GM23338 (cell line): ENCODE data around the gene SLC2A1. TPM values are rescaled to one million over a fixed set of nuclear protein-coding genes. Genes with fewer than 3 reads are reported as not detected.

ENCODE experiments used
- ATAC-seq: fragments of 200-7000 bp; cut with Tn5 transposase; 3 replicates; pipeline ENCODE4 v1.9.1; 2020
- DNase-seq: peaks from one replicate; pipeline ENCODE4 v3.0.0-alpha.2; 2015; ENCODE audit warnings: low spot score
- H2AFZ ChIP-seq: fragments of 200-600 bp; sonication (generic); 2 replicates; pipeline ENCODE4 v1.8.0; 2016; ENCODE audit warnings: antibody characterized with exemption, mild to moderate bottlenecking, moderate library complexity
- H3F3A ChIP-seq: fragments of 200-600 bp; sonication (generic); replicated peaks from 2 replicates; pipeline ENCODE4 v1.8.0; 2017; ENCODE audit warnings: antibody characterized with exemption, mixed run types, low read depth
- H3K27ac ChIP-seq: fragments of 200-600 bp; sonication (generic); 2 replicates; pipeline ENCODE4 v1.6.1; 2016; ENCODE audit warnings: low read depth
- H3K27me3 ChIP-seq: fragments of 200-600 bp; sonication (generic); 2 replicates; pipeline ENCODE4 v1.8.0; 2016; ENCODE audit warnings: mild to moderate bottlenecking, mixed run types, moderate library complexity; ENCODE audit not compliant: insufficient read depth
- H3K36me3 ChIP-seq: fragments of 200-600 bp; sonication (generic); 2 replicates; pipeline ENCODE4 v1.8.0; 2016; ENCODE audit warnings: mild to moderate bottlenecking; ENCODE audit not compliant: insufficient read depth
- H3K4me1 ChIP-seq: fragments of 200-600 bp; sonication (generic); 2 replicates; pipeline ENCODE4 v1.8.0; 2016; ENCODE audit warnings: mild to moderate bottlenecking, moderate library complexity; ENCODE audit not compliant: insufficient read depth
- H3K4me2 ChIP-seq: fragments of 200-600 bp; sonication (generic); 2 replicates; pipeline ENCODE4 v1.7.1; 2017; ENCODE audit warnings: mixed run types
- H3K4me3 ChIP-seq: fragments of 200-600 bp; sonication (generic); 2 replicates; pipeline ENCODE4 v1.6.1; 2016; ENCODE audit warnings: mixed run types
- H3K79me2 ChIP-seq: fragments of 200-600 bp; sonication (generic); replicated peaks from 2 replicates; pipeline ENCODE4 v1.8.0; 2017; ENCODE audit warnings: mild to moderate bottlenecking; ENCODE audit not compliant: insufficient read depth
- H3K9me2 ChIP-seq: fragments of 200-600 bp; sonication (generic); 2 replicates; pipeline ENCODE4 v1.8.0; 2017; ENCODE audit not compliant: insufficient read depth
- H4K20me1 ChIP-seq: fragments of 200-600 bp; sonication (generic); replicated peaks from 2 replicates; pipeline ENCODE4 v1.8.0; 2017; ENCODE audit warnings: mild to moderate bottlenecking; ENCODE audit not compliant: insufficient read depth
- H3K27ac Mint-ChIP-seq: 2 replicates; pipeline ENCODE4 v1.8.0; 2020; ENCODE audit warnings: inconsistent platforms, mild to moderate bottlenecking, moderate library complexity, mixed read lengths
- H3K27me3 Mint-ChIP-seq: 3 replicates; pipeline ENCODE4 v1.8.0; 2022; ENCODE audit warnings: low read depth, mild to moderate bottlenecking, moderate library complexity, mixed read lengths, inconsistent platforms; ENCODE audit not compliant: insufficient read depth, poor library complexity
- H3K36me3 Mint-ChIP-seq: 3 replicates; pipeline ENCODE4 v1.8.0; 2021; ENCODE audit warnings: low read depth, mild to moderate bottlenecking, inconsistent platforms, moderate library complexity, mixed read lengths
- H3K4me1 Mint-ChIP-seq: 3 replicates; pipeline ENCODE4 v1.8.0; 2020; ENCODE audit warnings: mild to moderate bottlenecking, inconsistent platforms, mixed read lengths
- H3K4me3 Mint-ChIP-seq: 3 replicates; pipeline ENCODE4 v1.8.0; 2021; ENCODE audit warnings: moderate library complexity, mild to moderate bottlenecking, inconsistent platforms, mixed read lengths
- H3K9me3 Mint-ChIP-seq: 3 replicates; pipeline ENCODE4 v1.8.0; 2020; ENCODE audit warnings: moderate library complexity, mild to moderate bottlenecking, inconsistent platforms, mixed read lengths
- CREB1 ChIP-seq: fragments of 250-450 bp; sonication (Bioruptor Pico); IDR thresholded peaks from 2 replicates; pipeline ENCODE4 v1.5.0; 2020; ENCODE audit warnings: low read depth, mild to moderate bottlenecking, moderate library complexity
- JUNB ChIP-seq: IDR thresholded peaks from one replicate; pipeline ENCODE4 v1.6.1; 2016; ENCODE audit warnings: antibody characterized with exemption; ENCODE audit not compliant: unreplicated experiment
- polyA plus RNA-seq: library from polyadenylated mRNA; unstranded; fragments of >200 nt; fragmentation: Nextera tagmentation; extraction: Ambion mirVana; gene quantifications from 2 replicates; pipeline ENCODE4 v1.2.1, GENCODE V29; 2016
- total RNA-seq: library from RNA; depleted of rRNA; stranded (reverse); fragments of >200 nt; shearing (Covaris generic); gene quantifications from 2 replicates; pipeline ENCODE4 v1.2.3, GENCODE V29; 2014
- TF ChIP-seq, protein P1 (sequence below): fragments of 250-450 bp; sonication (Bioruptor Pico); IDR thresholded peaks from 2 replicates; pipeline ENCODE4 v1.5.0; 2020; ENCODE audit warnings: mild to moderate bottlenecking, moderate library complexity
- TF ChIP-seq, protein P2 (sequence below), 2 experiments: fragments of 200-600 bp in 1 of 2; sonication (generic) in 1 of 2; conservative IDR thresholded peaks; 2 replicates each; pipeline versions ENCODE4 v1.5.1 to v1.6.1; 2016 to 2017; ENCODE audit warnings: antibody characterized with exemption in 2 of 2, low read depth in 2 of 2, mild to moderate bottlenecking in 2 of 2, moderate library complexity in 1 of 2

SLC2A1 gene
- total and polyA plus RNA-seq, 2 experiments from 2014 or later: 66.1 to 305 TPM

DNA sequence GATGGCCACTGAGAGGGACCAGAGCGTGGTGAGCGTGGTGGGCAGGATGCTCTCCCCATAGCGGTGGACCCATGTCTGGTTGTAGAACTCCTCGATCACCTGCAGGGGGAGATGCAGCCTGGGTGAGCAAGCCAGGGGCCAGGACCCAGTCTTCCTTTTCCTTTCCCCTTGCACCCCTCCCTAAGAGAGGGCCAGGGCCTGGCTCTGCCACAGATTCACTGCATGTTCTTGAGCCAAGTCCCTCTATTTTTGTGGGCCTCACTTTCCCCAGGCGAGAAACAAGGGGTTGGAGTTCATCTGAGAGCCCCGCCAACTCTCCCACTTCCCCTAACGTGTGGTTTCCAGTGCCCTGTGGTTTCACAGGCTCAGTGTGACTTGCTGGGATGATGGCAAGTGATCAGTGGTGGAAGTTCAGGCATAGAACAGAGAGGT, 27.5 kb downstream of the SLC2A1 start:
- peaks cover 57% of the 10 kb centered on the region for H3K4me1 Mint-ChIP-seq
- Histone ChIP-seq H3K27me3 (no peaks in the 10 kb centered on the region), H3K79me2 (peaks cover 40% of the 10 kb centered on the region), H3K4me2 (no peak overlapping the region), H3K4me3 (no peak overlapping the region), H3K4me1 (peaks cover 34% of the 10 kb centered on the region; the same call in 1 of the 2 replicates), H3F3A (peaks cover 64% of the 10 kb centered on the region), H3K36me3 (peaks cover 45% of the 10 kb centered on the region), H3K9me2 (no peaks in the 10 kb centered on the region), H4K20me1 (peaks cover 38% of the 10 kb centered on the region), H3K27ac (peak overlapping the region; percentile 88), H2AFZ (no peak overlapping the region)
- peaks cover 24% of the 10 kb centered on the region for H3K27me3 Mint-ChIP-seq
- peaks cover 92% of the 10 kb centered on the region for H3K36me3 Mint-ChIP-seq
- H3K4me3 Mint-ChIP-seq: no peak overlapping the region
- peak; percentile 86 for ATAC-seq
- peak overlapping the region; percentile 84 for H3K27ac Mint-ChIP-seq
- peak; percentile 82 for DNase-seq
- TF ChIP-seq, protein P1, sequence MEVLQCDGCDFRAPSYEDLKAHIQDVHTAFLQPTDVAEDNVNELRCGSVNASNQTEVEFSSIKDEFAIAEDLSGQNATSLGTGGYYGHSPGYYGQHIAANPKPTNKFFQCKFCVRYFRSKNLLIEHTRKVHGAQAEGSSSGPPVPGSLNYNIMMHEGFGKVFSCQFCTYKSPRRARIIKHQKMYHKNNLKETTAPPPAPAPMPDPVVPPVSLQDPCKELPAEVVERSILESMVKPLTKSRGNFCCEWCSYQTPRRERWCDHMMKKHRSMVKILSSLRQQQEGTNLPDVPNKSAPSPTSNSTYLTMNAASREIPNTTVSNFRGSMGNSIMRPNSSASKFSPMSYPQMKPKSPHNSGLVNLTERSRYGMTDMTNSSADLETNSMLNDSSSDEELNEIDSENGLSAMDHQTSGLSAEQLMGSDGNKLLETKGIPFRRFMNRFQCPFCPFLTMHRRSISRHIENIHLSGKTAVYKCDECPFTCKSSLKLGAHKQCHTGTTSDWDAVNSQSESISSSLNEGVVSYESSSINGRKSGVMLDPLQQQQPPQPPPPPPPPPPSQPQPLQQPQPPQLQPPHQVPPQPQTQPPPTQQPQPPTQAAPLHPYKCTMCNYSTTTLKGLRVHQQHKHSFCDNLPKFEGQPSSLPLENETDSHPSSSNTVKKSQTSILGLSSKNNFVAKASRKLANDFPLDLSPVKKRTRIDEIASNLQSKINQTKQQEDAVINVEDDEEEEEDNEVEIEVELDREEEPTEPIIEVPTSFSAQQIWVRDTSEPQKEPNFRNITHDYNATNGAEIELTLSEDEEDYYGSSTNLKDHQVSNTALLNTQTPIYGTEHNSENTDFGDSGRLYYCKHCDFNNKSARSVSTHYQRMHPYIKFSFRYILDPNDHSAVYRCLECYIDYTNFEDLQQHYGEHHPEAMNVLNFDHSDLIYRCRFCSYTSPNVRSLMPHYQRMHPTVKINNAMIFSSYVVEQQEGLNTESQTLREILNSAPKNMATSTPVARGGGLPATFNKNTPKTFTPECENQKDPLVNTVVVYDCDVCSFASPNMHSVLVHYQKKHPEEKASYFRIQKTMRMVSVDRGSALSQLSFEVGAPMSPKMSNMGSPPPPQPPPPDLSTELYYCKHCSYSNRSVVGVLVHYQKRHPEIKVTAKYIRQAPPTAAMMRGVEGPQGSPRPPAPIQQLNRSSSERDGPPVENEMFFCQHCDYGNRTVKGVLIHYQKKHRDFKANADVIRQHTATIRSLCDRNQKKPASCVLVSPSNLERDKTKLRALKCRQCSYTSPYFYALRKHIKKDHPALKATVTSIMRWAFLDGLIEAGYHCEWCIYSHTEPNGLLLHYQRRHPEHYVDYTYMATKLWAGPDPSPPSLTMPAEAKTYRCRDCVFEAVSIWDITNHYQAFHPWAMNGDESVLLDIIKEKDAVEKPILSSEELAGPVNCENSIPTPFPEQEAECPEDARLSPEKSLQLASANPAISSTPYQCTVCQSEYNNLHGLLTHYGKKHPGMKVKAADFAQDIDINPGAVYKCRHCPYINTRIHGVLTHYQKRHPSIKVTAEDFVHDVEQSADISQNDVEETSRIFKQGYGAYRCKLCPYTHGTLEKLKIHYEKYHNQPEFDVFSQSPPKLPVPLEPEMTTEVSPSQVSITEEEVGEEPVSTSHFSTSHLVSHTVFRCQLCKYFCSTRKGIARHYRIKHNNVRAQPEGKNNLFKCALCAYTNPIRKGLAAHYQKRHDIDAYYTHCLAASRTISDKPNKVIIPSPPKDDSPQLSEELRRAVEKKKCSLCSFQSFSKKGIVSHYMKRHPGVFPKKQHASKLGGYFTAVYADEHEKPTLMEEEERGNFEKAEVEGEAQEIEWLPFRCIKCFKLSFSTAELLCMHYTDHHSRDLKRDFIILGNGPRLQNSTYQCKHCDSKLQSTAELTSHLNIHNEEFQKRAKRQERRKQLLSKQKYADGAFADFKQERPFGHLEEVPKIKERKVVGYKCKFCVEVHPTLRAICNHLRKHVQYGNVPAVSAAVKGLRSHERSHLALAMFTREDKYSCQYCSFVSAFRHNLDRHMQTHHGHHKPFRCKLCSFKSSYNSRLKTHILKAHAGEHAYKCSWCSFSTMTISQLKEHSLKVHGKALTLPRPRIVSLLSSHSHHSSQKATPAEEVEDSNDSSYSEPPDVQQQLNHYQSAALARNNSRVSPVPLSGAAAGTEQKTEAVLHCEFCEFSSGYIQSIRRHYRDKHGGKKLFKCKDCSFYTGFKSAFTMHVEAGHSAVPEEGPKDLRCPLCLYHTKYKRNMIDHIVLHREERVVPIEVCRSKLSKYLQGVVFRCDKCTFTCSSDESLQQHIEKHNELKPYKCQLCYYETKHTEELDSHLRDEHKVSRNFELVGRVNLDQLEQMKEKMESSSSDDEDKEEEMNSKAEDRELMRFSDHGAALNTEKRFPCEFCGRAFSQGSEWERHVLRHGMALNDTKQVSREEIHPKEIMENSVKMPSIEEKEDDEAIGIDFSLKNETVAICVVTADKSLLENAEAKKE (CRISPR knock-in tag): no peak
- TF ChIP-seq, protein P2, sequence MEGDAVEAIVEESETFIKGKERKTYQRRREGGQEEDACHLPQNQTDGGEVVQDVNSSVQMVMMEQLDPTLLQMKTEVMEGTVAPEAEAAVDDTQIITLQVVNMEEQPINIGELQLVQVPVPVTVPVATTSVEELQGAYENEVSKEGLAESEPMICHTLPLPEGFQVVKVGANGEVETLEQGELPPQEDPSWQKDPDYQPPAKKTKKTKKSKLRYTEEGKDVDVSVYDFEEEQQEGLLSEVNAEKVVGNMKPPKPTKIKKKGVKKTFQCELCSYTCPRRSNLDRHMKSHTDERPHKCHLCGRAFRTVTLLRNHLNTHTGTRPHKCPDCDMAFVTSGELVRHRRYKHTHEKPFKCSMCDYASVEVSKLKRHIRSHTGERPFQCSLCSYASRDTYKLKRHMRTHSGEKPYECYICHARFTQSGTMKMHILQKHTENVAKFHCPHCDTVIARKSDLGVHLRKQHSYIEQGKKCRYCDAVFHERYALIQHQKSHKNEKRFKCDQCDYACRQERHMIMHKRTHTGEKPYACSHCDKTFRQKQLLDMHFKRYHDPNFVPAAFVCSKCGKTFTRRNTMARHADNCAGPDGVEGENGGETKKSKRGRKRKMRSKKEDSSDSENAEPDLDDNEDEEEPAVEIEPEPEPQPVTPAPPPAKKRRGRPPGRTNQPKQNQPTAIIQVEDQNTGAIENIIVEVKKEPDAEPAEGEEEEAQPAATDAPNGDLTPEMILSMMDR (conservative IDR thresholded peaks at IDR 0.05; ENCODE audit: low read depth in 2 of 2): peak; percentile 60 to 83
- TF ChIP-seq CREB1: 0 out of 2 replicates have a peak, but pooled peaks have one; percentile 22
- no peak for TF ChIP-seq JUNB
- no peaks in the 10 kb centered on the region for H3K9me3 Mint-ChIP-seq
